HG02870 (cell line): ENCODE data around the gene RNFT2.

Experiments
- ATAC-seq: cut with Tn5 transposase; IDR thresholded peaks from one replicate; pipeline ENCODE4 v1.9.1; 2021; ENCODE audit warnings: mild to moderate bottlenecking, moderate library complexity; ENCODE audit not compliant: unreplicated experiment

The RNFT2 gene

GRCh38 chr12:116832353-116832752 is 94.2 kb downstream of the RNFT2 start:
- ATAC-seq: no peak

GRCh38 chr12:116833474-116833873 is 95.4 kb downstream of the RNFT2 start:
- no peak for ATAC-seq

- no peak for ATAC-seq
Observed at GRCh38 chr12:116835484-116835883, 97.4 kb downstream of the RNFT2 start.

GRCh38 chr12:116837097-116837496 is 99.0 kb downstream of the RNFT2 start:
- no peak for ATAC-seq

- ATAC-seq: no peak
Observed at GRCh38 chr12:116838365-116838764, 100.2 kb downstream of the RNFT2 start.

GRCh38 chr12:116839287-116839830 is 101.2 kb downstream of the RNFT2 start:
- no peak for ATAC-seq

- no peak for ATAC-seq
Observed at GRCh38 chr12:116843085-116843484, 105.0 kb downstream of the RNFT2 start.

GRCh38 chr12:116849216-116849615 is 111.1 kb downstream of the RNFT2 start:
- ATAC-seq: no peak

- no peak for ATAC-seq
Observed at GRCh38 chr12:116852303-116852702, 114.2 kb downstream of the RNFT2 start.

- no peak for ATAC-seq
Observed at GRCh38 chr12:116853507-116853906, 115.4 kb downstream of the RNFT2 start.

GRCh38 chr12:116855744-116856470 is 117.8 kb downstream of the RNFT2 start:
- no peak for ATAC-seq

- no peak for ATAC-seq
Observed at GRCh38 chr12:116856729-116857128, 118.6 kb downstream of the RNFT2 start.

- ATAC-seq: no peak
Observed at GRCh38 chr12:116859079-116859478, 121.0 kb downstream of the RNFT2 start.

- ATAC-seq: no peak
Observed at GRCh38 chr12:116860263-116860662, 122.1 kb downstream of the RNFT2 start.

GRCh38 chr12:116861320-116861719 is 123.2 kb downstream of the RNFT2 start:
- ATAC-seq: peak; percentile 70

- no peak for ATAC-seq
Observed at GRCh38 chr12:116862167-116862566, 124.1 kb downstream of the RNFT2 start.

GRCh38 chr12:116863275-116863767 is 125.2 kb downstream of the RNFT2 start:
- ATAC-seq: no peak

- no peak for ATAC-seq
Observed at GRCh38 chr12:116864371-116865160, 126.5 kb downstream of the RNFT2 start.

- ATAC-seq: no peak
Observed at GRCh38 chr12:116867523-116867922, 129.4 kb downstream of the RNFT2 start.

- no peak for ATAC-seq
Observed at GRCh38 chr12:116870306-116870705, 132.2 kb downstream of the RNFT2 start.

- no peak for ATAC-seq
Observed at GRCh38 chr12:116874324-116874995, 136.3 kb downstream of the RNFT2 start.
